ENCODE data around the gene PPP2R1B. TPM values are rescaled to one million over a fixed set of nuclear protein-coding genes. Genes with fewer than 3 reads are reported as not detected.

The PPP2R1B gene
- total RNA-seq, 2 experiments from 2014 or later: 34.5 to 39.2 TPM

- DNase-seq (no peak), ATAC-seq (ENCODE audit: poor library complexity) (no peak)
- H3K27ac Mint-ChIP-seq: no peak overlapping the region
- Histone ChIP-seq H3K4me1 (ENCODE audit: insufficient read depth, low read length) (peaks cover 6% of the 10 kb centered on the region), H3K27me3 (ENCODE audit: control insufficient read depth in 1 of 2, insufficient read depth in 2 of 2, low read length in 2 of 2) (no peaks in the 10 kb centered on the region), H3K4me3 (ENCODE audit: low read length) (no peak overlapping the region), H3K36me3 (ENCODE audit: insufficient read depth, low read length) (peaks cover 9% of the 10 kb centered on the region), H3K27ac (ENCODE audit: low read depth in 1 of 2, low read length in 2 of 2) (no peak overlapping the region), H3K9me3 (ENCODE audit: control insufficient read depth in 1 of 2, insufficient read depth in 1 of 2, low read length in 2 of 2) (no peaks in the 10 kb centered on the region)
- H3K36me3 Mint-ChIP-seq (ENCODE audit: low read depth): peaks cover 7% of the 10 kb centered on the region
- no peaks in the 10 kb centered on the region for H3K27me3 Mint-ChIP-seq
- H3K9me3 Mint-ChIP-seq: no peaks in the 10 kb centered on the region
- TF ChIP-seq CTCF (IDR thresholded peaks at IDR 0.05): no peak
- intact Hi-C loops (cut with DNase I, micrococcal nuclease): no loop called here
- CTCF ChIA-PET: no interaction called here
- POLR2A ChIA-PET: no interaction called here
- no peak overlapping the region for H3K4me3 Mint-ChIP-seq
- H3K4me1 Mint-ChIP-seq (ENCODE audit: low read depth): peaks cover 20% of the 10 kb centered on the region
These were observed 34.4 kb downstream of the PPP2R1B start for GRCh38 chr11:111731821-111732220.

- Histone ChIP-seq H3K4me1 (ENCODE audit: insufficient read depth, low read length) (no peaks in the 10 kb centered on the region), H3K9me3 (ENCODE audit: control insufficient read depth in 1 of 2, insufficient read depth in 1 of 2, low read length in 2 of 2) (no peaks in the 10 kb centered on the region), H3K36me3 (ENCODE audit: insufficient read depth, low read length) (peaks cover 17% of the 10 kb centered on the region), H3K27me3 (ENCODE audit: control insufficient read depth in 1 of 2, insufficient read depth in 2 of 2, low read length in 2 of 2) (no peaks in the 10 kb centered on the region), H3K27ac (ENCODE audit: low read depth in 1 of 2, low read length in 2 of 2) (no peak overlapping the region), H3K4me3 (ENCODE audit: low read length) (no peak overlapping the region)
- intact Hi-C loops (cut with DNase I, micrococcal nuclease): no loop called here
- DNase-seq: no peak
- H3K9me3 Mint-ChIP-seq: no peaks in the 10 kb centered on the region
- no peaks in the 10 kb centered on the region for H3K27me3 Mint-ChIP-seq
- TF ChIP-seq CTCF (IDR thresholded peaks at IDR 0.05): no peak
- H3K36me3 Mint-ChIP-seq (ENCODE audit: low read depth): peaks cover 14% of the 10 kb centered on the region
- ChIA-PET CTCF (no interaction called here), POLR2A (no interaction called here)
- H3K27ac Mint-ChIP-seq: no peak overlapping the region
- no peak for ATAC-seq (ENCODE audit: poor library complexity)
- H3K4me1 Mint-ChIP-seq (ENCODE audit: low read depth): peaks cover 12% of the 10 kb centered on the region
- H3K4me3 Mint-ChIP-seq: no peak overlapping the region
These were observed 35.2 kb downstream of the PPP2R1B start for GRCh38 chr11:111730871-111731591.

GRCh38 chr11:111729831-111730311 lies 36.3 kb downstream of the PPP2R1B start:
- POLR2A ChIA-PET: no interaction called here
- intact Hi-C loops (cut with DNase I, micrococcal nuclease): no loop called here

More at GRCh38 chr11:111729831-111730311, 36.3 kb downstream of the PPP2R1B start:
- Histone ChIP-seq H3K27ac (ENCODE audit: low read depth in 1 of 2, low read length in 2 of 2) (no peak overlapping the region), H3K4me3 (ENCODE audit: low read length) (no peak overlapping the region), H3K9me3 (ENCODE audit: control insufficient read depth in 1 of 2, insufficient read depth in 1 of 2, low read length in 2 of 2) (no peaks in the 10 kb centered on the region), H3K27me3 (ENCODE audit: control insufficient read depth in 1 of 2, insufficient read depth in 2 of 2, low read length in 2 of 2) (no peaks in the 10 kb centered on the region), H3K4me1 (ENCODE audit: insufficient read depth, low read length) (no peaks in the 10 kb centered on the region), H3K36me3 (ENCODE audit: insufficient read depth, low read length) (peaks cover 24% of the 10 kb centered on the region)
- CTCF ChIA-PET: no interaction called here
- Mint-ChIP-seq H3K4me1 (ENCODE audit: low read depth) (peaks cover 3% of the 10 kb centered on the region), H3K27ac (no peak overlapping the region), H3K9me3 (no peaks in the 10 kb centered on the region), H3K4me3 (no peak overlapping the region), H3K36me3 (ENCODE audit: low read depth) (peaks cover 20% of the 10 kb centered on the region), H3K27me3 (no peaks in the 10 kb centered on the region)
- TF ChIP-seq CTCF (IDR thresholded peaks at IDR 0.05): no peak
- no peak for DNase-seq
- ATAC-seq (ENCODE audit: poor library complexity): no peak

Data from CD4-positive, alpha-beta T cell (primary cell).